SU-DHL-6 (cell line): ENCODE results near the gene IPCEF1.

ENCODE experiments used
- H2AFZ ChIP-seq: fragments of 200-600 bp; sonication (generic); 2 replicates; pipeline ENCODE4 v1.6.1; 2014; ENCODE audit warnings: low read depth, mild to moderate bottlenecking, moderate library complexity, mixed read lengths, antibody characterized with exemption, low read length; ENCODE audit not compliant: severe bottlenecking
- H3F3A ChIP-seq: fragments of 200-600 bp; shearing (Covaris generic); 2 replicates; pipeline ENCODE4 v1.6.0; 2016; ENCODE audit warnings: antibody characterized with exemption, mild to moderate bottlenecking; ENCODE audit not compliant: insufficient read depth
- H3K27ac ChIP-seq: fragments of 200-600 bp; sonication (generic); 2 replicates; pipeline ENCODE4 v1.5.1; 2016; ENCODE audit warnings: low read depth, mild to moderate bottlenecking, low read length, moderate library complexity, mixed read lengths
- H3K27me3 ChIP-seq: fragments of 200-600 bp; sonication (generic), shearing (Covaris generic); 2 replicates; pipeline ENCODE4 v1.6.0; 2014; ENCODE audit warnings: mild to moderate bottlenecking, low read length
- H3K36me3 ChIP-seq: fragments of 200-600 bp; sonication (generic); 2 replicates; pipeline ENCODE4 v1.6.1; 2014; ENCODE audit warnings: mild to moderate bottlenecking, low read length, mixed read lengths
- H3K4me2 ChIP-seq: fragments of 300-600, 200-600 bp; shearing (Covaris generic), sonication (generic); 2 replicates; pipeline ENCODE4 v1.6.0; 2014; ENCODE audit warnings: low read length, low read depth, mild to moderate bottlenecking; ENCODE audit not compliant: poor library complexity, severe bottlenecking
- H3K4me3 ChIP-seq: fragments of 200-600 bp; sonication (generic); 2 replicates; pipeline ENCODE4 v1.5.1; 2014; ENCODE audit warnings: antibody characterized with exemption, low read length, mild to moderate bottlenecking, mixed read lengths; ENCODE audit not compliant: insufficient read depth, poor library complexity, severe bottlenecking
- H3K79me2 ChIP-seq: fragments of 200-600 bp; sonication (generic); 2 replicates; pipeline ENCODE4 v1.6.1; 2014; ENCODE audit warnings: mild to moderate bottlenecking, low read length, moderate library complexity; ENCODE audit not compliant: insufficient read depth
- H3K9ac ChIP-seq: fragments of 200-600 bp; sonication (generic); 2 replicates; pipeline ENCODE4 v1.7.0; 2014; ENCODE audit warnings: mild to moderate bottlenecking, low read length
- H3K9me2 ChIP-seq: fragments of 200-600 bp; sonication (generic); replicated peaks from 2 replicates; pipeline ENCODE4 v1.6.1; 2014; ENCODE audit warnings: low read length; ENCODE audit not compliant: insufficient read depth
- H3K9me3 ChIP-seq: fragments of 200-600 bp; sonication (generic); 2 replicates; pipeline ENCODE4 v1.6.1; 2014; ENCODE audit warnings: low read length, mixed read lengths; ENCODE audit not compliant: insufficient read depth
- H4K20me1 ChIP-seq: fragments of 200-600 bp; sonication (generic); 2 replicates; pipeline ENCODE4 v1.6.1; 2014; ENCODE audit warnings: low read depth, mild to moderate bottlenecking, antibody characterized with exemption, low read length, moderate library complexity, mixed read lengths
- CTCF ChIP-seq: fragments of 200-600 bp; sonication (generic); IDR thresholded peaks from one replicate; pipeline ENCODE4 v1.5.1; 2017; ENCODE audit warnings: antibody characterized with exemption, mild to moderate bottlenecking, low read length, moderate library complexity; ENCODE audit not compliant: insufficient read depth, poor library complexity, severe bottlenecking
- EZH2phosphoT487 ChIP-seq: fragments of 200-600 bp; sonication (generic), shearing (Covaris generic); conservative IDR thresholded peaks from 2 replicates; pipeline ENCODE4 v1.6.1; 2018; ENCODE audit warnings: mild to moderate bottlenecking, antibody characterized with exemption, low read length, moderate library complexity, mixed read lengths

The IPCEF1 gene

GRCh38 chr6:154165478-154165877 is 191.1 kb downstream of the IPCEF1 start:
- Histone ChIP-seq H3K4me2 (no peak overlapping the region), H3K79me2 (no peaks in the 10 kb centered on the region), H3K27me3 (no peaks in the 10 kb centered on the region), H2AFZ (no peak overlapping the region), H3K9ac (no peak overlapping the region), H3K9me2 (no peaks in the 10 kb centered on the region), H4K20me1 (no peaks in the 10 kb centered on the region), H3K27ac (no peak overlapping the region), H3F3A (no peaks in the 10 kb centered on the region), H3K36me3 (no peaks in the 10 kb centered on the region), H3K4me3 (no peak overlapping the region), H3K9me3 (no peaks in the 10 kb centered on the region)
- TF ChIP-seq EZH2phosphoT487, result no peak
- no peak for TF ChIP-seq CTCF

- H2AFZ ChIP-seq, result no peak overlapping the region
- no peak overlapping the region for H3K27ac ChIP-seq
- TF ChIP-seq CTCF (no peak), EZH2phosphoT487 (no peak)
- H4K20me1 ChIP-seq, result no peaks in the 10 kb centered on the region
- H3F3A ChIP-seq, result no peaks in the 10 kb centered on the region
- H3K36me3 ChIP-seq, result no peaks in the 10 kb centered on the region
- H3K9me3 ChIP-seq, result no peaks in the 10 kb centered on the region
- no peak overlapping the region for H3K9ac ChIP-seq
- H3K27me3 ChIP-seq, result no peaks in the 10 kb centered on the region
- H3K4me2 ChIP-seq, result no peak overlapping the region
- no peaks in the 10 kb centered on the region for H3K79me2 ChIP-seq
- H3K9me2 ChIP-seq, result no peaks in the 10 kb centered on the region
- no peak overlapping the region for H3K4me3 ChIP-seq
Measured at GRCh38 chr6:154164397-154164796, 192.2 kb downstream of the IPCEF1 start.

- H3K36me3 ChIP-seq, result no peaks in the 10 kb centered on the region
- H3K27ac ChIP-seq, result no peak overlapping the region
- no peak overlapping the region for H3K4me3 ChIP-seq
- no peaks in the 10 kb centered on the region for H3F3A ChIP-seq
- H3K9me2 ChIP-seq, result no peaks in the 10 kb centered on the region
- no peaks in the 10 kb centered on the region for H3K9me3 ChIP-seq
- H3K9ac ChIP-seq, result no peak overlapping the region
- H4K20me1 ChIP-seq, result no peaks in the 10 kb centered on the region
- TF ChIP-seq EZH2phosphoT487, result no peak
- TF ChIP-seq CTCF, result no peak
- no peak overlapping the region for H3K4me2 ChIP-seq
- H3K27me3 ChIP-seq, result no peaks in the 10 kb centered on the region
- H2AFZ ChIP-seq, result no peak overlapping the region
- H3K79me2 ChIP-seq, result no peaks in the 10 kb centered on the region
Measured at GRCh38 chr6:154161689-154162088, 194.9 kb downstream of the IPCEF1 start.

GRCh38 chr6:154159126-154159525 is 197.5 kb downstream of the IPCEF1 start:
- H3F3A ChIP-seq, result no peaks in the 10 kb centered on the region
- H2AFZ ChIP-seq, result no peak overlapping the region
- TF ChIP-seq CTCF (no peak), EZH2phosphoT487 (no peak)
- no peaks in the 10 kb centered on the region for H3K9me2 ChIP-seq
- no peaks in the 10 kb centered on the region for H3K36me3 ChIP-seq
- H3K4me3 ChIP-seq, result no peak overlapping the region
- H3K27me3 ChIP-seq, result no peaks in the 10 kb centered on the region
- no peak overlapping the region for H3K27ac ChIP-seq
- H3K9ac ChIP-seq, result no peak overlapping the region
- H4K20me1 ChIP-seq, result no peaks in the 10 kb centered on the region
- no peaks in the 10 kb centered on the region for H3K79me2 ChIP-seq
- H3K4me2 ChIP-seq, result no peak overlapping the region
- H3K9me3 ChIP-seq, result no peaks in the 10 kb centered on the region
